Measurements from ENCODE around the gene OR3A1.
"Not testable (repeated sequence)": the region's sequence is repeated elsewhere in the genome, so short reads cannot be mapped to it uniquely, and the experiment has no call there.

DNA sequence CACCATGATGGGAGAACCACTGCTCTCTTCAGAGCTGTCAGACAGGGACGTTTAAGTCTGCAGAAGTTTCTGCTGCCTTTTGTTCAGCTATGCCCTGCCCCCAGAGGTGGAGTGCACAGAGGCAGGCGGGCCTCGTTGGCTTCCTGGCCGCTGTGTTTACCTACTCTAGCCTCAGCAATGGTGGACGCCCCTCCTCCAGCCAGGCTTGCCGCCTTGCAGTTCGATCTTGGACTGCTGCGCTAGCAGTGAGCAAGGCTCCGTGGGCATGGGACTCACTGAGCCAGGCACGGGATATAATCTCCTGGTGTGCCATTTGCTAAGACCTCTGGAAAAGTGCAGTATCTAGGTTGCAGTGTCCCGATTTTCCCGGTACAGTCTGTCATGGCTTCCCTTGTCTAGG, 44.6 kb upstream of the OR3A1 start:
- TF ChIP-seq EZH2 (IDR thresholded peaks at IDR 0.05); POLR2AphosphoS5 (IDR thresholded peaks at IDR 0.05; ENCODE audit: borderline replicate concordance, low read depth, low read length); FOXP2 (optimal IDR thresholded peaks at IDR 0.05; ENCODE audit: control extremely low read depth, extremely low read length, insufficient read depth): not testable (repeated sequence)
